ENCODE data around the gene SLC9A2.

The SLC9A2 gene

DNA sequence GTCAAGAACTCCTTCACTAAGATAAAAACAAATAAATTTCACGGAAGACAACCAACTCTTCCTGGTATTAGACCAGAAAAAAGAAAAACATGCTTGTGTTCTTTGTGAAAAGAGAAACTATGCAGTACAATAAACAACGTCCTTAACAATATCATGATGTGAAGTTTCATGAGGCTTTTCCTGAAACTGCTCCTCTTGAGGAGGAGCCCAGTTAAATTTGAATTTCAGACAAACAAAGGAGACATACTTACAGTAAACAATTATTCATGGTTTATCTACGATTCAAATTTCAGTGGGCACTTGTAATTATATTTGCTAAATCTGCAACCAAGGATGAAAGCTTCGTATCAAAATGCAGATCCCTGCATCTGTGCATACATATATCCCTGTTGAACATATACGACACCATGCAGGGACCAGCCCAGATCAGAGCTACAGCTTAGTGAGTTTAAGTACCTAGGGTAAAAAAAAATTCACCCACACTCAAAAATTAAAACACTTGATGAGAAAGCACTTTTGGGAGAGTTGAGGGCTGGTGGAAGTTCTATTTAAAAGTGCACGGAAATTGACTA is 24.8 kb upstream of the SLC9A2 start:
- TF ChIP-seq, protein P1, sequence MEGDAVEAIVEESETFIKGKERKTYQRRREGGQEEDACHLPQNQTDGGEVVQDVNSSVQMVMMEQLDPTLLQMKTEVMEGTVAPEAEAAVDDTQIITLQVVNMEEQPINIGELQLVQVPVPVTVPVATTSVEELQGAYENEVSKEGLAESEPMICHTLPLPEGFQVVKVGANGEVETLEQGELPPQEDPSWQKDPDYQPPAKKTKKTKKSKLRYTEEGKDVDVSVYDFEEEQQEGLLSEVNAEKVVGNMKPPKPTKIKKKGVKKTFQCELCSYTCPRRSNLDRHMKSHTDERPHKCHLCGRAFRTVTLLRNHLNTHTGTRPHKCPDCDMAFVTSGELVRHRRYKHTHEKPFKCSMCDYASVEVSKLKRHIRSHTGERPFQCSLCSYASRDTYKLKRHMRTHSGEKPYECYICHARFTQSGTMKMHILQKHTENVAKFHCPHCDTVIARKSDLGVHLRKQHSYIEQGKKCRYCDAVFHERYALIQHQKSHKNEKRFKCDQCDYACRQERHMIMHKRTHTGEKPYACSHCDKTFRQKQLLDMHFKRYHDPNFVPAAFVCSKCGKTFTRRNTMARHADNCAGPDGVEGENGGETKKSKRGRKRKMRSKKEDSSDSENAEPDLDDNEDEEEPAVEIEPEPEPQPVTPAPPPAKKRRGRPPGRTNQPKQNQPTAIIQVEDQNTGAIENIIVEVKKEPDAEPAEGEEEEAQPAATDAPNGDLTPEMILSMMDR (IDR thresholded peaks at IDR 0.05; ENCODE audit: low read depth, low read length, missing control alignments): no peak
- in situ Hi-C loops (cut with HindIII; ENCODE audit: low sequenced_read_pairs): loop anchor here (25.0 kb wide), 1 partner anchor 107 kb away; no protein-coding TSS in a partner anchor
- H3K4me3 ChIP-seq (ENCODE audit: low read depth, low read length): no peak overlapping the region
- DNase-seq (ENCODE audit: low read depth): no peak

DNA sequence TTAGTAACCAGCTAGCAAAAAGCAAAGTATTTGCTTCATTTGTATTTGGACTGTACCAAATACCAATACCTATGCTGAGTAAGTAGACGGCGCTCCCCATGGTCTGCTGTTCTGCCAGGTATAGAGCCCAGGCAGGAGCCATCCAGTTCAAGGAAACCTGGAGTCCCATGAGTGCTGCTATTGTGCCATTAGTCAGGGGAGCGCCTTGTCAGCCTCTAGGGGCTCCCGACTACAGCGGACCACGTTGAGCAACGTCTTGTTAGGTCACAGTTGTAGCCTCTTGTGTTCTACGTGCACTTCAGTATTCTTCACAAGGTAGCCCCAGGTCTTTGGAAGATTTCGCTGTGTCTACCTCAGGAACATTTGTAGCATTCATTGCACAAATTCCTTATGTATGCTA is 21.6 kb upstream of the SLC9A2 start:
- TF ChIP-seq, protein P1 (IDR thresholded peaks at IDR 0.05; ENCODE audit: low read depth, low read length, missing control alignments): no peak
- DNase-seq (ENCODE audit: low read depth): no peak
- in situ Hi-C loops (cut with HindIII; ENCODE audit: low sequenced_read_pairs): loop anchor here (25.0 kb wide), 1 partner anchor 110 kb away; no protein-coding TSS in a partner anchor
- H3K4me3 ChIP-seq (ENCODE audit: low read depth, low read length): no peak overlapping the region

DNA sequence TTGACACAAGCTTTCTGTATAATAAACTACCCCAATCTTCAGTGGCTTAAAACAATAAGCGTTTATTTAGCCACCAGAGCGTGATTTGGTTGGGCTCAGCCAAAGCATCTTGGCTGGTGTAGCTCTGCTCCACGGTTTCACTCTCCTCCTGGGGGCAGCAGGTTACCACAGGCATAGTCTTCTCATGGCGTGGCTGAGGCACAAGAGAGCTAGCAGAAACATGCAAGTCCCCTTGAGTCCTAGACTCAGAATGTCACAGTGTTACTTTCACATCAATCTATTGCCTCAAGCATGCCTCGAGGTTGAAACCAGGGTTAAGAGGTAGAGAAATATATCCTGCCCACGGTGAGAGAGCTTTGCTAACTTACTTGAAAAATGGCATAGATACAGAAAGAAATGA is 19.9 kb upstream of the SLC9A2 start:
- DNase-seq (ENCODE audit: low read depth): no peak
- in situ Hi-C loops (cut with HindIII; ENCODE audit: low sequenced_read_pairs): loop anchor here (25.0 kb wide), 1 partner anchor 112 kb away; no protein-coding TSS in a partner anchor

DNA sequence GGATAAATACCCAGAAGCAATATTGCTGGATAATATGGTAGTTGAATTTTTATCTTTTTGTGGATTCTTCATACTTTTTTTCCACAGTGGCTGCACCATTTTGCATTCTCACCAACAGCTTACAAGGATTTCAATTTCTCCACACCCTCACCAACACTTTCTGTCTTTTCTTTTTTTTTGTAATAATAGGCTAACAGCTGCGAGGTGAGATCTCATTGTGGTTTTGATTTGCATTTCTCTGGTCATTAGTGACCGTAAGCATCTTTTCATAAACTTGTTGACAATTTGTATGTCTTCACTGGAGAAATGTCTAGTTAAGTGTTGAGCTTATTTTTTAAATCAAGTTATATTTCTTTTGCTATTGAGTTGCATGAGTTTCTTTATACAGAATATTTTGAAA is 17.6 kb upstream of the SLC9A2 start:
- in situ Hi-C loops (cut with HindIII; ENCODE audit: low sequenced_read_pairs): no loop called here
- TF ChIP-seq, protein P1 (IDR thresholded peaks at IDR 0.05; ENCODE audit: low read depth, low read length, missing control alignments): no peak
- no peak for DNase-seq (ENCODE audit: low read depth)
- H3K4me3 ChIP-seq (ENCODE audit: low read depth, low read length): no peak overlapping the region

More for the DNA sequence above, 19.9 kb upstream of the SLC9A2 start:
- TF ChIP-seq, protein P1 (IDR thresholded peaks at IDR 0.05; ENCODE audit: low read depth, low read length, missing control alignments): no peak
- H3K4me3 ChIP-seq (ENCODE audit: low read depth, low read length): no peak overlapping the region

DNA sequence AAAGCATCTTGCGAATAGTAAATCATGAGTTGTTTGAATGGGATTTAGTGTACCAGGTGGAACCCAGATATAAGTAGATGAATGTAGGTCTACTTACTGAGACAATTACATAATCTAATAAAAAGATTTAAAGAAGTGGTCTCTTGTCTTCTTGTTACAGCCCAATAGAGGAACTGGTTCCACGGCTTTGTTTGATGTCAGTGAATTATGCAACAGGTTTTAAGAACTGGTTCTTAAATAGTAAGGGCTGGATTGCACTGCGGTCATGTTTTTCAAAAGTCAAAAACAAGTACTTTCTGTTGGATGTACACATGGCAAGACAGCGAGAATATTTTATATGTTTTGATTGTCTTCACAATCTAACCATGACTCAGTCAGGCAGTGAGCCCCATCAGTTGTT is 15.4 kb upstream of the SLC9A2 start:
- TF ChIP-seq, protein P1 (IDR thresholded peaks at IDR 0.05; ENCODE audit: low read depth, low read length, missing control alignments): no peak
- in situ Hi-C loops (cut with HindIII; ENCODE audit: low sequenced_read_pairs): no loop called here
- DNase-seq (ENCODE audit: low read depth): no peak
- no peak overlapping the region for H3K4me3 ChIP-seq (ENCODE audit: low read depth, low read length)

DNA sequence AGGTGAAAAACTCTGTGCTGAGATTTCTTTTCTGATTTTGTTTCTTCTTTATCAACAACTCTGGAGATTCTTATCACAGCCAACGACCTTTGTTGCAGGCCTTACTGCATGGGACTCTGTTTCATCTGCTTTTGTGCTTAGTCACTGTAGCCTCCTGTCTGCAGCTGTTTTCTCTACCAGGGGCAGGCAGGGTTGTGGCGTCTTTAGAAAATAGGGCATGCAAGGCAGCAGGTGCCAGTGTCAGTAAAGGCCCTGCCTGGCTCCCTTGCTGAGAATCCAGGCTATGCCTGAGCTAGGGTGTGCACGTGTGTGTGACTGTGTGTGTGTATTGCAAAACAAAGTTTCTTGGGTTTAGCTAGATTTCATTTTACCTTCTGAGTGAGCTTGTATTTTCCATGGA is 14.6 kb upstream of the SLC9A2 start:
- no peak overlapping the region for H3K4me3 ChIP-seq (ENCODE audit: low read depth, low read length)
- no peak for DNase-seq (ENCODE audit: low read depth)
- in situ Hi-C loops (cut with HindIII; ENCODE audit: low sequenced_read_pairs): no loop called here
- TF ChIP-seq, protein P1 (IDR thresholded peaks at IDR 0.05; ENCODE audit: low read depth, low read length, missing control alignments): no peak
